Glutamatergic neuron (in vitro differentiated cells): Measurements from ENCODE around the gene TRIP12. TPM values are rescaled to one million over a fixed set of nuclear protein-coding genes. Genes with fewer than 3 reads are reported as not detected.
"Not testable (repeated sequence)": the region's sequence is repeated elsewhere in the genome, so short reads cannot be mapped to it uniquely, and the experiment has no call there.

ENCODE experiments used
- DNase-seq: peaks from one replicate; pipeline ENCODE4 v3.0.0; 2022
- H3K27ac Mint-ChIP-seq: one replicate; pipeline ENCODE4 v1.8.0; 2020; ENCODE audit warnings: mild to moderate bottlenecking, mixed read lengths, inconsistent platforms; ENCODE audit not compliant: unreplicated experiment
- H3K27me3 Mint-ChIP-seq: one replicate; pipeline ENCODE4 v1.8.0; 2020; ENCODE audit warnings: mild to moderate bottlenecking, moderate library complexity, mixed read lengths, inconsistent platforms; ENCODE audit not compliant: unreplicated experiment
- H3K36me3 Mint-ChIP-seq: one replicate; pipeline ENCODE4 v1.8.0; 2020; ENCODE audit warnings: mild to moderate bottlenecking, mixed read lengths, inconsistent platforms; ENCODE audit not compliant: unreplicated experiment
- H3K4me1 Mint-ChIP-seq: one replicate; pipeline ENCODE4 v1.8.0; 2020; ENCODE audit warnings: mild to moderate bottlenecking, low read depth, mixed read lengths, inconsistent platforms; ENCODE audit not compliant: unreplicated experiment
- H3K4me3 Mint-ChIP-seq: one replicate; pipeline ENCODE4 v1.8.0; 2020; ENCODE audit warnings: mild to moderate bottlenecking, mixed read lengths, inconsistent platforms; ENCODE audit not compliant: unreplicated experiment
- H3K9me3 Mint-ChIP-seq: one replicate; pipeline ENCODE4 v1.8.0; 2020; ENCODE audit warnings: mild to moderate bottlenecking, moderate library complexity, mixed read lengths, inconsistent platforms; ENCODE audit not compliant: unreplicated experiment
- total RNA-seq: library from RNA; stranded (reverse); fragmentation: NEBNext Ultra II Directional; extraction: Animal tissue kit (Norgen Biotek cat#: 25700); gene quantifications from one replicate; pipeline ENCODE4 v1.2.1, GENCODE V29; 2021; ENCODE audit not compliant: unreplicated experiment
- TF ChIP-seq, protein P1 (sequence below): fragments of 200-600 bp; sonication (generic); IDR thresholded peaks from one replicate; pipeline ENCODE4 v1.5.0; 2021; ENCODE audit not compliant: partially characterized antibody, unreplicated experiment

TRIP12 gene
- total RNA-seq, 1 donor from 2014 or later: 192 TPM

DNA sequence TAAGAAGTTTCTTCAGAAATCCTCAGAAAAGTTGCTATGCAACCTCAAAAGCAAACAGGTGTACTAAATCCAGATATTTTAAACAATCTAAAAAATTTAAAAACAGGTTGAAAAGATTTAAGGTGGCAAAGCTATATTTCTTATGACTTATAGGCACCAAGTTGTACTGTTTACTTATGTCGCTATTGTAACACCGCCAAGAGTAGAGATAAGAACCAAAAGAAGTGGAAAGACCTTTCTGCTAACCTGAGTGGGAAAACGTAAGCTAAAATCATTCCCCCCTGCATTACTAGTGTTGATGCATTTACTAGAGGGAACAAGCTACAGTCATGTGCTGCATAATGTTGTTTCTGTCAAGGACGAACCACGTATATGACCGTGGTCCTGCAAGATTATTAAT lies 83.1 kb downstream of the TRIP12 start:
- TF ChIP-seq, protein P1, sequence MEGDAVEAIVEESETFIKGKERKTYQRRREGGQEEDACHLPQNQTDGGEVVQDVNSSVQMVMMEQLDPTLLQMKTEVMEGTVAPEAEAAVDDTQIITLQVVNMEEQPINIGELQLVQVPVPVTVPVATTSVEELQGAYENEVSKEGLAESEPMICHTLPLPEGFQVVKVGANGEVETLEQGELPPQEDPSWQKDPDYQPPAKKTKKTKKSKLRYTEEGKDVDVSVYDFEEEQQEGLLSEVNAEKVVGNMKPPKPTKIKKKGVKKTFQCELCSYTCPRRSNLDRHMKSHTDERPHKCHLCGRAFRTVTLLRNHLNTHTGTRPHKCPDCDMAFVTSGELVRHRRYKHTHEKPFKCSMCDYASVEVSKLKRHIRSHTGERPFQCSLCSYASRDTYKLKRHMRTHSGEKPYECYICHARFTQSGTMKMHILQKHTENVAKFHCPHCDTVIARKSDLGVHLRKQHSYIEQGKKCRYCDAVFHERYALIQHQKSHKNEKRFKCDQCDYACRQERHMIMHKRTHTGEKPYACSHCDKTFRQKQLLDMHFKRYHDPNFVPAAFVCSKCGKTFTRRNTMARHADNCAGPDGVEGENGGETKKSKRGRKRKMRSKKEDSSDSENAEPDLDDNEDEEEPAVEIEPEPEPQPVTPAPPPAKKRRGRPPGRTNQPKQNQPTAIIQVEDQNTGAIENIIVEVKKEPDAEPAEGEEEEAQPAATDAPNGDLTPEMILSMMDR: no peak
- Mint-ChIP-seq H3K36me3 (peaks cover 3% of the 10 kb centered on the region), H3K4me3 (no peak overlapping the region), H3K9me3 (no peaks in the 10 kb centered on the region), H3K4me1 (peaks cover 6% of the 10 kb centered on the region), H3K27ac (no peak overlapping the region), H3K27me3 (no peaks in the 10 kb centered on the region)
- DNase-seq: no peak

GRCh38 chr2:229836847-229837246 lies 85.0 kb downstream of the TRIP12 start:
- peaks cover 3% of the 10 kb centered on the region for H3K36me3 Mint-ChIP-seq
- no peak for DNase-seq
- TF ChIP-seq, protein P1: no peak
- no peaks in the 10 kb centered on the region for H3K27me3 Mint-ChIP-seq
- no peak overlapping the region for H3K4me3 Mint-ChIP-seq
- H3K9me3 Mint-ChIP-seq: no peaks in the 10 kb centered on the region
- H3K4me1 Mint-ChIP-seq: peaks cover 6% of the 10 kb centered on the region
- peak overlapping the region; percentile 45 for H3K27ac Mint-ChIP-seq

- Mint-ChIP-seq H3K4me3 (no peak overlapping the region), H3K36me3 (peaks cover 3% of the 10 kb centered on the region), H3K27ac (no peak overlapping the region), H3K9me3 (no peaks in the 10 kb centered on the region), H3K27me3 (peaks cover 2% of the 10 kb centered on the region), H3K4me1 (peaks cover 8% of the 10 kb centered on the region)
- no peak for DNase-seq
- TF ChIP-seq, protein P1: no peak
These were observed 86.1 kb downstream of the TRIP12 start for GRCh38 chr2:229835596-229836283.

DNA sequence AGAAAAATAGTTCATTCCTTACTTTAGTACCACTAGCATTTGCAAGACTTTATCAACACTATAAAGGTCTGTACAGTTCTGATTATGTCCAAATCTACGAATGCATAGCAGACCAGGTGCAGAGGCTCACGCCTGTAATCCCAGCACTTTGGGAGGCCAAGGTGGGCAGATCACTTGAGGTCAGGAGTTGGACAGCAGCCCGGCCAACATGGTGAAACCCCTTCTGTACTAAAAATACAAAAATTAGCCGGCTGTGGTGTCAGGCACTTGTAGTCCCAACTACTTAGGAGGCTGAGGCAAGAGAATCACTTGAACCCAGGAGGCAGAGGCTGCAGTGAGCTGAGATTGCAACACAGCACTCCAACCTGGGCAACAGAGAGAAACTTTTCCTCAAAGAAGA lies 87.4 kb downstream of the TRIP12 start:
- H3K27ac Mint-ChIP-seq, H3K27me3 Mint-ChIP-seq, H3K4me1 Mint-ChIP-seq, H3K4me3 Mint-ChIP-seq, H3K36me3 Mint-ChIP-seq, DNase-seq, H3K9me3 Mint-ChIP-seq: not testable (repeated sequence)

- Mint-ChIP-seq H3K36me3 (no peaks in the 10 kb centered on the region), H3K27ac (no peak overlapping the region), H3K9me3 (no peaks in the 10 kb centered on the region), H3K4me3 (no peak overlapping the region), H3K4me1 (peaks cover 8% of the 10 kb centered on the region), H3K27me3 (peaks cover 2% of the 10 kb centered on the region)
- no peak for DNase-seq
- TF ChIP-seq, protein P1: no peak
These were observed 89.3 kb downstream of the TRIP12 start for GRCh38 chr2:229832510-229832898.
